Caco-2 (cell line): ENCODE measurements around the gene PLEKHM1. TPM values are rescaled to one million over a fixed set of nuclear protein-coding genes. Genes with fewer than 3 reads are reported as not detected.

Experiments
- BruUV-seq: library from RNA; stranded (reverse); fragments of 400-500 nt; replicated peaks from 2 replicates; lab custom pipeline; 2021; lab: Mats Ljungman, UMichigan
- CTCF ChIA-PET: fragments of 300-600 bp; sonication (Branson Sonifier 250); formaldehyde crosslinking; loops from one replicate; lab custom pipeline; 2022; ENCODE audit warnings: antibody characterized with exemption; lab: Charles Lee
- POLR2A ChIA-PET: fragments of 300-600 bp; sonication (Branson Sonifier 250); formaldehyde crosslinking; loops from one replicate; lab custom pipeline; 2022; ENCODE audit warnings: antibody characterized with exemption; lab: Charles Lee
- DNase-seq, 2 experiments: peaks; one replicate each; pipeline versions ENCODE4 v3.0.0 to v3.0.0-alpha.2; 2020 to 2022
- H3K27me3 ChIP-seq: replicated peaks from 2 replicates; pipeline ENCODE4 v1.6.0; 2011; ENCODE audit warnings: low read length; ENCODE audit not compliant: control insufficient read depth, insufficient read depth
- H3K36me3 ChIP-seq: 2 replicates; pipeline ENCODE4 v1.5.1; 2011; ENCODE audit warnings: low read length; ENCODE audit not compliant: control insufficient read depth, insufficient read depth
- H3K4me1 ChIP-seq: fragments of 250-450 bp; sonication (Bioruptor Pico); 2 replicates; pipeline ENCODE4 v1.5.1; 2020; ENCODE audit warnings: mild to moderate bottlenecking
- H3K4me3 ChIP-seq: 2 replicates; pipeline ENCODE4 v1.5.1; 2011; ENCODE audit warnings: low read depth, mild to moderate bottlenecking, control low read depth, low read length
- H3K9me3 ChIP-seq: fragments of 250-450 bp; sonication (Bioruptor Pico); 2 replicates; pipeline ENCODE4 v1.5.1; 2020; ENCODE audit warnings: mild to moderate bottlenecking, moderate library complexity
- H3K27ac Mint-ChIP-seq: one replicate; pipeline ENCODE4 v1.8.0; 2022; ENCODE audit warnings: mixed read lengths; ENCODE audit not compliant: unreplicated experiment
- H3K27me3 Mint-ChIP-seq: one replicate; pipeline ENCODE4 v1.8.0; 2022; ENCODE audit warnings: mixed read lengths; ENCODE audit not compliant: insufficient read depth, unreplicated experiment
- H3K36me3 Mint-ChIP-seq: one replicate; pipeline ENCODE4 v1.8.0; 2022; ENCODE audit warnings: mild to moderate bottlenecking, mixed read lengths; ENCODE audit not compliant: insufficient read depth, unreplicated experiment
- H3K4me1 Mint-ChIP-seq: one replicate; pipeline ENCODE4 v1.8.0; 2022; ENCODE audit warnings: low read depth, mixed read lengths; ENCODE audit not compliant: unreplicated experiment
- H3K4me3 Mint-ChIP-seq: one replicate; pipeline ENCODE4 v1.8.0; 2022; ENCODE audit warnings: mild to moderate bottlenecking, moderate library complexity, mixed read lengths; ENCODE audit not compliant: unreplicated experiment
- H3K9me3 Mint-ChIP-seq: one replicate; pipeline ENCODE4 v1.8.0; 2022; ENCODE audit warnings: mixed read lengths; ENCODE audit not compliant: unreplicated experiment
- intact Hi-C: fragments of 100-400 bp; cut with micrococcal nuclease; formaldehyde crosslinking; loops from one replicate; pipeline ENCODE4 v1.10.0; 2022; ENCODE audit not compliant: unreplicated experiment
- total RNA-seq: library from RNA; stranded (reverse); gene quantifications from 2 replicates; pipeline ENCODE4 v1.2.3, GENCODE V29; 2022
- TF ChIP-seq, protein P1 (sequence below), 2 experiments: fragments of 200-600 bp in 1 of 2; IDR thresholded peaks; 1 replicate in 1 of 2; 2 replicates in 1 of 2; pipeline versions ENCODE4 v1.5.1 to v1.8.0; 2011 to 2022; ENCODE audit warnings: antibody characterized with exemption in 1 of 2, control low read depth in 1 of 2, inconsistent platforms in 1 of 2, low read depth in 1 of 2, low read length in 1 of 2, mild to moderate bottlenecking in 1 of 2, moderate library complexity in 1 of 2; ENCODE audit not compliant: insufficient read depth in 1 of 2, severe bottlenecking in 1 of 2, unreplicated experiment in 1 of 2

PLEKHM1 gene
- total RNA-seq, 1 experiment from 2014 or later = 30.4 TPM

DNA sequence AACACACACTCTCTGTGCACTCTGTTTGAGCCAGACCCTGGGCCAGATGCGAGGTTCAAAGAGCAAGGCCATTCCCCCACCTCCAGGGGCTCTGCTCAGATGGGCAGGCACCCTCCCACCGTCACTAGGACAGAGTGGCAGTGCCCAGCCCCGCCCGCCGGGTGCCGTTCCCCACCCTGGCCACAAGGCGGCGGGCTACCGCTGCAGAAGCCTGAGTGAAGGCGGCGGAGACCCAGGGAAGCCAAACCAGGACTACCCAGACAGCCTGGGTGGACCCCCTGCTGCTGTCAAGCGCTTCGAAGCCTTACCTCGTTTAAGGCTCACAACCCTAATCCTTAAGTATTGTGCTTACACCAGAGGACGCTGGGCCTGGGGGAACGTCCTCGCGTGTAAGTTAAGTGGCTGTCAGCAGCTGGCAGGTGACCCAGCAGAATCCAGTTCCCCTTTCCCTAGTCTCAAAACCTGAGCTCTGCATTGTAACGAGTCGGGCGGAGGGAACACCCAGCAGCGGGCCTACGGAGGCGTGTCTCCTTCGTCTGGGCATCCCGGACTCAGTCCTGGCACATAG lies 62.4 kb downstream of the PLEKHM1 start:
- Histone ChIP-seq H3K4me3 (0 out of 2 replicates have a peak overlapping the region, but pooled peaks have one; percentile 15), H3K4me1 (0 out of 2 replicates have a peak, but pooled peaks cover 7% of the 10 kb centered on the region), H3K27me3 (no peaks in the 10 kb centered on the region), H3K9me3 (no peaks in the 10 kb centered on the region), H3K36me3 (no peaks in the 10 kb centered on the region)
- DNase-seq = peak; percentile 70 to 90
- TF ChIP-seq, protein P1, sequence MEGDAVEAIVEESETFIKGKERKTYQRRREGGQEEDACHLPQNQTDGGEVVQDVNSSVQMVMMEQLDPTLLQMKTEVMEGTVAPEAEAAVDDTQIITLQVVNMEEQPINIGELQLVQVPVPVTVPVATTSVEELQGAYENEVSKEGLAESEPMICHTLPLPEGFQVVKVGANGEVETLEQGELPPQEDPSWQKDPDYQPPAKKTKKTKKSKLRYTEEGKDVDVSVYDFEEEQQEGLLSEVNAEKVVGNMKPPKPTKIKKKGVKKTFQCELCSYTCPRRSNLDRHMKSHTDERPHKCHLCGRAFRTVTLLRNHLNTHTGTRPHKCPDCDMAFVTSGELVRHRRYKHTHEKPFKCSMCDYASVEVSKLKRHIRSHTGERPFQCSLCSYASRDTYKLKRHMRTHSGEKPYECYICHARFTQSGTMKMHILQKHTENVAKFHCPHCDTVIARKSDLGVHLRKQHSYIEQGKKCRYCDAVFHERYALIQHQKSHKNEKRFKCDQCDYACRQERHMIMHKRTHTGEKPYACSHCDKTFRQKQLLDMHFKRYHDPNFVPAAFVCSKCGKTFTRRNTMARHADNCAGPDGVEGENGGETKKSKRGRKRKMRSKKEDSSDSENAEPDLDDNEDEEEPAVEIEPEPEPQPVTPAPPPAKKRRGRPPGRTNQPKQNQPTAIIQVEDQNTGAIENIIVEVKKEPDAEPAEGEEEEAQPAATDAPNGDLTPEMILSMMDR (IDR thresholded peaks at IDR 0.05; ENCODE audit: insufficient read depth in 1 of 2, low read depth in 1 of 2, low read length in 1 of 2, severe bottlenecking in 1 of 2, unreplicated experiment in 1 of 2) = peak; percentile 93 to 99
- ChIA-PET POLR2A (interaction anchor here (0.6 kb wide), 1 partner anchor 13 kb away, joined by 4 read pairs; no protein-coding TSS in a partner anchor), CTCF (interaction anchor here (0.6 to 1.8 kb wide), 8 partner anchors 12 to 533 kb away, joined by 3 to 6 read pairs (median 4); no protein-coding TSS in a partner anchor)
- no peaks in the 10 kb centered on the region for H3K27me3 Mint-ChIP-seq
- peaks cover 22% of the 10 kb centered on the region for H3K4me1 Mint-ChIP-seq
- H3K36me3 Mint-ChIP-seq = peaks cover 11% of the 10 kb centered on the region
- intact Hi-C loops = loop anchor here (5.0 kb wide), 1 partner anchor 196 kb away; no protein-coding TSS in a partner anchor
- no peaks in the 10 kb centered on the region for H3K9me3 Mint-ChIP-seq
- H3K4me3 Mint-ChIP-seq = peak overlapping the region; percentile 58
- peak overlapping the region; percentile 57 for H3K27ac Mint-ChIP-seq
- no TSS peak for BruUV-seq

DNA sequence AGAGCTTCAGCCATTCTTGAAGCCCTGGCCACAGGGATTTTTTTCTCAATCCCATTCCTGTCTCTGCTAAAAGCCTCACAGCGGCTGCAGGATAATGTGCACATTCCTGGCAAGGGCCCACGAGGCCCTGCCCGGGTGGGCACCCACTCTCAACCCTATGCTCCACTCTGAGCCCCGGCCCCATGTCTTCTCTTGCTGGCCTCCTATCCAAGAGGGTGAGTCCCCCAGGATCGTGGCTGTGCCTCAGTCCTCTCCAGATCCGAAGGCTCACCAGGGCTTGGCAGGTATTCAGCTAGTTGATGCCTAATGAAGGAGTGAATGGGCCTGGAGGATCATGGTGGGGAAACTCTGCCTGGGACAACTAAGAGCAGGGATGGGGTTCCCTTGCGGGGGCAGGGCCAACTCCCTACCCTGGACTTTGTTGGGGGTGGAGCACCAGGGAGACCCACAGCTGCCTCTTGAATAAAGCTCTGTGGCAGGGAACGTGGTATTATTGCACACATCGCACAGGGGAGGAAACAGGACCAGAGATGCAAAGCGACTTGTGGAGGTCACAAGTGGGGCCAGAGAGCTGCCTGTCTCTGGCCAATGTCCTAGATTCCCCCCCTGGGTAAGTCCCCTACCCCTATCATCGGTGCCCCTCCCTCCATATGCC lies 63.2 kb downstream of the PLEKHM1 start:
- H3K4me1 ChIP-seq = 0 out of 2 replicates have a peak, but pooled peaks cover 7% of the 10 kb centered on the region
- POLR2A ChIA-PET = interaction anchor here (0.6 kb wide), 1 partner anchor 13 kb away, joined by 4 read pairs; no protein-coding TSS in a partner anchor
- H3K36me3 ChIP-seq = no peaks in the 10 kb centered on the region
- Mint-ChIP-seq H3K36me3 (peaks cover 15% of the 10 kb centered on the region), H3K27ac (no peak overlapping the region), H3K27me3 (no peaks in the 10 kb centered on the region), H3K4me1 (peaks cover 25% of the 10 kb centered on the region), H3K4me3 (no peak overlapping the region), H3K9me3 (no peaks in the 10 kb centered on the region)
- H3K4me3 ChIP-seq = no peak overlapping the region
- TF ChIP-seq, protein P1 (IDR thresholded peaks at IDR 0.05; ENCODE audit: insufficient read depth in 1 of 2, low read depth in 1 of 2, low read length in 1 of 2, severe bottlenecking in 1 of 2, unreplicated experiment in 1 of 2) = no peak
- H3K9me3 ChIP-seq = no peaks in the 10 kb centered on the region
- H3K27me3 ChIP-seq = no peaks in the 10 kb centered on the region
- intact Hi-C loops = loop anchor here (5.0 kb wide), 1 partner anchor 195 kb away; no protein-coding TSS in a partner anchor
- DNase-seq = no peak
- CTCF ChIA-PET = interaction anchor here (0.6 to 2.3 kb wide), 4 partner anchors 20 to 159 kb away, joined by 3 to 105 read pairs (median 4); no protein-coding TSS in a partner anchor
- BruUV-seq = no TSS peak

DNA sequence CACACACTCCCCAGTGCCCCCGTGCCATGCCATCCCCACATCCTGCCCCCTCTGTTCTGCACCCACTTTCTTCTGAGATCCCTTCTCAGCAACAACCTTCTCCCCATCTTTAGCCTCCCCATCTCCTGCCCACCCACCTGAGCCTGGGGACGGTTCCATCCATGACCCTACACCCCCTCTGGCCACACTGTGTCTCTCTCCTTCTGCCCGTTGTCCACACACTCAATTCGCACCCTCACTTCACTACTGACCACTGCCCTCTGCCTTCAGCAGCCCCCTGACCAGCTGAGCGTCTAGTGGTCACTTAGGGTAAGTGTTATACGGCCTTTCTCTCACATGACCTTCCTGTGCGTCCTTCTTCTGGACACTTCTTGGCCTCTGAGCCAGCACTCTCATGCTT lies 64.0 kb downstream of the PLEKHM1 start:
- DNase-seq = no peak
- Histone ChIP-seq H3K4me3 (no peak overlapping the region), H3K36me3 (no peaks in the 10 kb centered on the region), H3K4me1 (0 out of 2 replicates have a peak, but pooled peaks cover 7% of the 10 kb centered on the region), H3K9me3 (no peaks in the 10 kb centered on the region), H3K27me3 (no peaks in the 10 kb centered on the region)
- intact Hi-C loops = loop anchor here (5.0 kb wide), 1 partner anchor 194 kb away; no protein-coding TSS in a partner anchor
- Mint-ChIP-seq H3K9me3 (no peaks in the 10 kb centered on the region), H3K4me3 (peak overlapping the region; percentile 83), H3K27ac (no peak overlapping the region), H3K4me1 (peaks cover 28% of the 10 kb centered on the region), H3K27me3 (no peaks in the 10 kb centered on the region), H3K36me3 (peaks cover 23% of the 10 kb centered on the region)
- BruUV-seq = no TSS peak
- TF ChIP-seq, protein P1 (IDR thresholded peaks at IDR 0.05; ENCODE audit: insufficient read depth in 1 of 2, low read depth in 1 of 2, low read length in 1 of 2, severe bottlenecking in 1 of 2, unreplicated experiment in 1 of 2) = no peak
- POLR2A ChIA-PET = interaction anchor here (1.3 kb wide), 1 partner anchor 109 kb away, joined by 16 read pairs; the partner anchor contains the start of gene MAP3K14
- CTCF ChIA-PET = interaction anchor here (1.2 to 2.3 kb wide), 7 partner anchors 20 to 208 kb away, joined by 3 to 105 read pairs (median 14); partner anchors contain the start of gene MAP3K14
